Measurements from ENCODE around the gene GIMAP8.

Gene GIMAP8

DNA sequence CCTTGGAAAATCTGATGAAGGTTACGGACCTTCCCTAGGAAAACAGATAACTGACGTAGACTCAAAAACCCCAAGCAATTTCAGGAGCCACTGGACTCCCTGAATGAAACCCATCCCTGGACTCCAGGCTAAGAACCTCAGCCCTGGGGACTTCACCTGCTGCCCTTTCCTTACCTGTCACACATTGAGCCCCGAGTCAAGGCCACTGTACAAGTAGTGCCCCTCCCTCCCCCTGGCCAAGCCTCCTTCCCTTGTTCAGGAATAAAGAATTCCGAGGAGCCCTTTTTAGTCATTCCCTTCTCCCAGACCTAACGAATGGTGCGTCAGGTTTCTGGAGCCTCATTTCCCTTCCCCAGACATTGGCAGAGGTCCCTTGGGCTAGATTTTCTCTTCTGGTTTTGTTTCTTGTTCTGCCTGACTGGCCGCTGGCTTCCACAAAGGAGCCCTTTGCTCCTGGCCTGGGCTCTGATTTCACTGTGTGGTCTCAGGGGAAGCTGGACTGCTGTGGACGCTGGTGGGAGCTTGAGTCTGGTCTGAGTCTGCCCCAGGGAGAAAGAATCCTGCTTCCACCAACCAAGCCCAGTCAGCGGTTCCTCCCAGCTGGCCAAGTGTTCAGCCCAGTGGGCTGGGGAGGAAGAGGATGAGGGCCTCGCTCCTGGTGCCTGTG is 39.6 kb upstream of the GIMAP8 start:
- H3K4me3 ChIP-seq (ENCODE audit: low read depth, low read length, poor library complexity, severe bottlenecking), result no peak overlapping the region
- H3K9me2 ChIP-seq (ENCODE audit: low read depth, low read length), result no peaks in the 10 kb centered on the region
- H3K79me2 ChIP-seq (ENCODE audit: insufficient read depth, low read length), result no peaks in the 10 kb centered on the region
- no peak for TF ChIP-seq EZH2 (IDR thresholded peaks at IDR 0.05; ENCODE audit: borderline replicate concordance, low read length)
- TF ChIP-seq, protein P1, sequence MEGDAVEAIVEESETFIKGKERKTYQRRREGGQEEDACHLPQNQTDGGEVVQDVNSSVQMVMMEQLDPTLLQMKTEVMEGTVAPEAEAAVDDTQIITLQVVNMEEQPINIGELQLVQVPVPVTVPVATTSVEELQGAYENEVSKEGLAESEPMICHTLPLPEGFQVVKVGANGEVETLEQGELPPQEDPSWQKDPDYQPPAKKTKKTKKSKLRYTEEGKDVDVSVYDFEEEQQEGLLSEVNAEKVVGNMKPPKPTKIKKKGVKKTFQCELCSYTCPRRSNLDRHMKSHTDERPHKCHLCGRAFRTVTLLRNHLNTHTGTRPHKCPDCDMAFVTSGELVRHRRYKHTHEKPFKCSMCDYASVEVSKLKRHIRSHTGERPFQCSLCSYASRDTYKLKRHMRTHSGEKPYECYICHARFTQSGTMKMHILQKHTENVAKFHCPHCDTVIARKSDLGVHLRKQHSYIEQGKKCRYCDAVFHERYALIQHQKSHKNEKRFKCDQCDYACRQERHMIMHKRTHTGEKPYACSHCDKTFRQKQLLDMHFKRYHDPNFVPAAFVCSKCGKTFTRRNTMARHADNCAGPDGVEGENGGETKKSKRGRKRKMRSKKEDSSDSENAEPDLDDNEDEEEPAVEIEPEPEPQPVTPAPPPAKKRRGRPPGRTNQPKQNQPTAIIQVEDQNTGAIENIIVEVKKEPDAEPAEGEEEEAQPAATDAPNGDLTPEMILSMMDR (IDR thresholded peaks at IDR 0.05; ENCODE audit: low read length), result no peak
- H3K9me3 ChIP-seq (ENCODE audit: low read length), result no peaks in the 10 kb centered on the region
- H3K4me1 ChIP-seq (ENCODE audit: insufficient read depth, low read length, severe bottlenecking), result peaks cover 33% of the 10 kb centered on the region
- H3K36me3 ChIP-seq (ENCODE audit: insufficient read depth, low read length), result peaks cover 6% of the 10 kb centered on the region
- H3K4me2 ChIP-seq (ENCODE audit: low read length), result no peak overlapping the region
- no peak overlapping the region for H3K27ac ChIP-seq (ENCODE audit: low read depth, low read length, poor library complexity, severe bottlenecking)
- no peak overlapping the region for H2AFZ ChIP-seq (ENCODE audit: low read length)
- no peaks in the 10 kb centered on the region for H3F3A ChIP-seq (ENCODE audit: insufficient read depth, low read length)
- H4K20me1 ChIP-seq (ENCODE audit: insufficient read depth, low read length), result no peaks in the 10 kb centered on the region
- H3K9ac ChIP-seq (ENCODE audit: low read length), result no peak overlapping the region
- no peaks in the 10 kb centered on the region for H3K27me3 ChIP-seq (ENCODE audit: insufficient read depth, low read length)

- no peaks in the 10 kb centered on the region for H3K9me2 ChIP-seq (ENCODE audit: low read depth, low read length)
- H3K4me3 ChIP-seq (ENCODE audit: low read depth, low read length, poor library complexity, severe bottlenecking), result no peak overlapping the region
- no peaks in the 10 kb centered on the region for H3K9me3 ChIP-seq (ENCODE audit: low read length)
- H2AFZ ChIP-seq (ENCODE audit: low read length), result no peak overlapping the region
- H3K27ac ChIP-seq (ENCODE audit: low read depth, low read length, poor library complexity, severe bottlenecking), result no peak overlapping the region
- H4K20me1 ChIP-seq (ENCODE audit: insufficient read depth, low read length), result no peaks in the 10 kb centered on the region
- no peaks in the 10 kb centered on the region for H3K79me2 ChIP-seq (ENCODE audit: insufficient read depth, low read length)
- H3K36me3 ChIP-seq (ENCODE audit: insufficient read depth, low read length), result peaks cover 6% of the 10 kb centered on the region
- no peaks in the 10 kb centered on the region for H3K27me3 ChIP-seq (ENCODE audit: insufficient read depth, low read length)
- H3K9ac ChIP-seq (ENCODE audit: low read length), result no peak overlapping the region
- no peak overlapping the region for H3K4me2 ChIP-seq (ENCODE audit: low read length)
- peaks cover 25% of the 10 kb centered on the region for H3K4me1 ChIP-seq (ENCODE audit: insufficient read depth, low read length, severe bottlenecking)
- no peaks in the 10 kb centered on the region for H3F3A ChIP-seq (ENCODE audit: insufficient read depth, low read length)
- no peak for TF ChIP-seq EZH2 (IDR thresholded peaks at IDR 0.05; ENCODE audit: borderline replicate concordance, low read length)
- TF ChIP-seq, protein P1 (IDR thresholded peaks at IDR 0.05; ENCODE audit: low read length), result no peak
Measured at GRCh38 chr7:150411606-150412005, 38.8 kb upstream of the GIMAP8 start.

DNA sequence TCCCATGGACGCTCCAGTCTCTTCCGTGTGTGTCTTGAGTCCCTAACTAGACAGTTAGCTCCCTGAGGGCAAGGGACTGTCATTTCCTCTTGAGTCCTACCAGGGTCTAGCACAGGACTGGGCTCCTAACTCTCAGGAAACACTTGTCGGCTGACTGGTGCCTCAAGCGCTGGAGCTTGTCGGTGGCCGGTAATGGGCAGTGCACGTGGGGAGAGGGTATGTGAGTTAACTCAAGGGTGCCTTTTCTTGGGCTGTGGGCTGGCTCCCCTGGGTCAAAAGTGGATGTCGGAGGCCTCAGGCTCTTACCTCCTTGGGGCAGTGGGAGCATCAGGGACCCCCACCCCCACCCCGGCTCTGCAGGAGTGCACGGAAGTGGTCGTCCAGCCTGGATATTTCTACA is 38.4 kb upstream of the GIMAP8 start:
- TF ChIP-seq, protein P1 (IDR thresholded peaks at IDR 0.05; ENCODE audit: low read length), result no peak
- no peak overlapping the region for H3K4me2 ChIP-seq (ENCODE audit: low read length)
- H3K9me2 ChIP-seq (ENCODE audit: low read depth, low read length), result no peaks in the 10 kb centered on the region
- no peaks in the 10 kb centered on the region for H4K20me1 ChIP-seq (ENCODE audit: insufficient read depth, low read length)
- H2AFZ ChIP-seq (ENCODE audit: low read length), result no peak overlapping the region
- H3K79me2 ChIP-seq (ENCODE audit: insufficient read depth, low read length), result no peaks in the 10 kb centered on the region
- H3K9ac ChIP-seq (ENCODE audit: low read length), result no peak overlapping the region
- H3K4me1 ChIP-seq (ENCODE audit: insufficient read depth, low read length, severe bottlenecking), result peaks cover 21% of the 10 kb centered on the region
- H3K36me3 ChIP-seq (ENCODE audit: insufficient read depth, low read length), result peaks cover 6% of the 10 kb centered on the region
- H3K9me3 ChIP-seq (ENCODE audit: low read length), result no peaks in the 10 kb centered on the region
- H3F3A ChIP-seq (ENCODE audit: insufficient read depth, low read length), result no peaks in the 10 kb centered on the region
- H3K27ac ChIP-seq (ENCODE audit: low read depth, low read length, poor library complexity, severe bottlenecking), result no peak overlapping the region
- H3K4me3 ChIP-seq (ENCODE audit: low read depth, low read length, poor library complexity, severe bottlenecking), result no peak overlapping the region
- no peaks in the 10 kb centered on the region for H3K27me3 ChIP-seq (ENCODE audit: insufficient read depth, low read length)

All from OCI-LY1 (cell line).